Activated CD8-positive, alpha-beta memory T cell treated with anti-CD3 and anti-CD28 coated beads, Interleukin-2, amount 50 U/mL, for 4 hours (primary cell): ENCODE results near the gene DNM3.

Source experiments
- DNase-seq: peaks from one replicate; pipeline ENCODE4 v3.0.0-alpha.2; 2020

DNM3 gene

GRCh38 chr1:171931752-171932151 is 90.5 kb downstream of the DNM3 start:
- DNase-seq = no peak

- DNase-seq = no peak
These were observed 93.4 kb downstream of the DNM3 start for GRCh38 chr1:171934664-171935063.

- no peak for DNase-seq
These were observed 93.8 kb downstream of the DNM3 start for GRCh38 chr1:171935086-171935485.

- no peak for DNase-seq
These were observed 94.4 kb downstream of the DNM3 start for GRCh38 chr1:171935664-171936063.

- no peak for DNase-seq
These were observed 96.6 kb downstream of the DNM3 start for GRCh38 chr1:171937938-171938337.

GRCh38 chr1:171939740-171940139 is 98.4 kb downstream of the DNM3 start:
- no peak for DNase-seq

- DNase-seq = no peak
These were observed 99.1 kb downstream of the DNM3 start for GRCh38 chr1:171940368-171940767.

GRCh38 chr1:171941920-171942319 is 100.6 kb downstream of the DNM3 start:
- no peak for DNase-seq

GRCh38 chr1:171943973-171944561 is 102.8 kb downstream of the DNM3 start:
- DNase-seq = no peak

- DNase-seq = no peak
These were observed 107.2 kb downstream of the DNM3 start for GRCh38 chr1:171948511-171948910.

GRCh38 chr1:171949316-171949715 is 108.0 kb downstream of the DNM3 start:
- no peak for DNase-seq

- DNase-seq = no peak
These were observed 112.5 kb downstream of the DNM3 start for GRCh38 chr1:171953835-171954234.

GRCh38 chr1:171954361-171954760 is 113.1 kb downstream of the DNM3 start:
- DNase-seq = no peak

- DNase-seq = no peak
These were observed 120.6 kb downstream of the DNM3 start for GRCh38 chr1:171961861-171962260.

- DNase-seq = no peak
These were observed 122.5 kb downstream of the DNM3 start for GRCh38 chr1:171963762-171964161.

GRCh38 chr1:171965777-171966176 is 124.5 kb downstream of the DNM3 start:
- DNase-seq = no peak

GRCh38 chr1:171966426-171967220 is 125.3 kb downstream of the DNM3 start:
- DNase-seq = no peak

- no peak for DNase-seq
These were observed 127.9 kb downstream of the DNM3 start for GRCh38 chr1:171969226-171969625.

- no peak for DNase-seq
These were observed 128.5 kb downstream of the DNM3 start for GRCh38 chr1:171969813-171970212.

- DNase-seq = no peak
These were observed 131.5 kb downstream of the DNM3 start for GRCh38 chr1:171972846-171973245.

- no peak for DNase-seq
These were observed 132.1 kb downstream of the DNM3 start for GRCh38 chr1:171973421-171973820.

- no peak for DNase-seq
These were observed 140.0 kb downstream of the DNM3 start for GRCh38 chr1:171981303-171981702.

- no peak for DNase-seq
These were observed 142.3 kb downstream of the DNM3 start for GRCh38 chr1:171983584-171983983.

GRCh38 chr1:171984262-171984661 is 143.0 kb downstream of the DNM3 start:
- no peak for DNase-seq
